HCEC 1CT (cell line): ENCODE measurements around the gene APLP2.
A peak's percentile ranks its signal among the peaks of the same experiment; 100 is the strongest.

Experiments used
- DNase-seq: peaks from one replicate; pipeline ENCODE4 v3.0.0-alpha.2; 2017

Gene APLP2

DNA sequence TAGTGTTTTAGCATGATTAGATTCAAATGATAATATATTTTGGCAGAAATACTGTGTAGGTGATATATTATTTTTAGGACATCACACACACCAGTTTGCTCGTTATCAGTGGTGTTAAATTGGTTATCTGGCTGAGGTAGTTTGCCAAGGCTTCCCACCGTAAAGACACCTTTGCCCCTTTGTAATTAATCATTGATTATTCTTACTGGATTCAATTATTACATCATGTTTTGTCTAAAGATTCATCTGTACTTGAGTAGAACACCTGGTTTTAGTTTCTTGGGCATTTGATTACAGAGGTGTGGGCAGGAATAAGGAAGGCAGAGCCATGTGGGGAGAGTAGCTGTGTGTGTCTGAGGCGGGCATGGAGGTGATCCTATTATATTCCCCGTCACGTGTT lies 50.4 kb downstream of the APLP2 start:
- DNase-seq: no peak

GRCh38 chr11:130121445-130121978 lies 51.8 kb downstream of the APLP2 start:
- peak; percentile 85 for DNase-seq

GRCh38 chr11:130122141-130122575 lies 52.5 kb downstream of the APLP2 start:
- DNase-seq: no peak

GRCh38 chr11:130123414-130124040 lies 53.8 kb downstream of the APLP2 start:
- DNase-seq: no peak

DNA sequence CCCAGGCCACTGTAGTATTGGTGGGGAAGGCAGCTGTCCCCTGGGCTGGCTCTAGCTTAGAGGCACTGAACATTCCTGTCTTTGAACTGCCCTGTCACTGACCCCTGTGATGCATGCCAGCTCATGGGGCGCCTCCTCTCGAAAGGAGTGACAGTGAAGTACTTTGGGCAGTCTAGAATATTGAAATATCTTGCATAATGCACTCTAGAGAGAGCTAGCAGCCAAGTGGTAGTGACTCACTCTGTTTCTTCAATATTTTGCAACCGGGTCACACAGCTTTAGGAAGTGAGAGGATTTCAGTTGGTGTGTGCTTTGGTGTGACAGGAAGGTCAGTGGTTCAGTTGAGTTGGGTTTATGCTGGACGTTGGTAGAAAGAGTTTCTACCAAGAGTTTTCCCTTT lies 54.4 kb downstream of the APLP2 start:
- peak; percentile 95 for DNase-seq

DNA sequence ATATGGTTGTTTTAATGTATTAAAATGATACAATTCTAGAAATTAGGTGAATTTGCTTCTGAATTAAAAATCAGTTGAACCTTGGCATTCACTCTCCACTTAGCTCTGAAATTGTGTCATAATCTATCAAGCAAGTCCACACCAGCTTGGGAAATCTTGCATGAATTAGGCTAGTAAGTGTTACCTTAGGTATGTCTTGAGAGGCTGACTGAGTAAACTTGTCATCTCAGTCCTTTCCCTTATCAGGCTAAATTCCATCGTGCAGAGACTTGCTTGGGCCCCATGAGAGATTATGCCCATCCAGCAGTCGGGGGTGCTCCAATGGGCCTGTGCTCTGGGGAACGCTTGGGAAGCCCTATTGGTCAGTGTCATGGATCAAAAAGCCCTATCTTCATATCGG lies 55.9 kb downstream of the APLP2 start:
- DNase-seq: no peak

GRCh38 chr11:130126516-130126915 lies 56.8 kb downstream of the APLP2 start:
- DNase-seq: no peak

DNA sequence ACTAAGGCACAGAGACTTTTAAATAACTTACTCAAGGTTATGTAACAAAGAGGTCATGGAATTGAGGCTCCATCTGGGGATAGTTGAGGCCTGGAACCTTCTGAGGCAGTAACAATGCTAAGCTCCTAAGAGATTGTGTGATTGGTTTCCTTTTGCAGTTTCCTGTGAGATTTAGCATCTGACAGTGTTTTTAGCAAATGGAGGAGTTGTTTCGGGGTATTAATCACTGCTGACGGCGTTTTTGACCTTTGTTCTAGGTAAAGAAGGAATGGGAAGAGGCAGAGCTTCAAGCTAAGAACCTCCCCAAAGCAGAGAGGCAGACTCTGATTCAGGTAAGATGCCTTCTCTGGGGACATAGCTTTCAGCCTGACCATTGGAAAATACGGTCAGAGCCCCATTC lies 57.8 kb downstream of the APLP2 start:
- DNase-seq: no peak

GRCh38 chr11:130128626-130129025 lies 58.9 kb downstream of the APLP2 start:
- DNase-seq: no peak

- DNase-seq: no peak
Observed at GRCh38 chr11:130129922-130130321, 60.2 kb downstream of the APLP2 start.

GRCh38 chr11:130131961-130132850 lies 62.5 kb downstream of the APLP2 start:
- DNase-seq: peak; percentile 58

- DNase-seq: no peak
Observed at GRCh38 chr11:130133716-130134115, 64.0 kb downstream of the APLP2 start.

- DNase-seq: no peak
Observed at GRCh38 chr11:130136107-130136506, 66.4 kb downstream of the APLP2 start.

DNA sequence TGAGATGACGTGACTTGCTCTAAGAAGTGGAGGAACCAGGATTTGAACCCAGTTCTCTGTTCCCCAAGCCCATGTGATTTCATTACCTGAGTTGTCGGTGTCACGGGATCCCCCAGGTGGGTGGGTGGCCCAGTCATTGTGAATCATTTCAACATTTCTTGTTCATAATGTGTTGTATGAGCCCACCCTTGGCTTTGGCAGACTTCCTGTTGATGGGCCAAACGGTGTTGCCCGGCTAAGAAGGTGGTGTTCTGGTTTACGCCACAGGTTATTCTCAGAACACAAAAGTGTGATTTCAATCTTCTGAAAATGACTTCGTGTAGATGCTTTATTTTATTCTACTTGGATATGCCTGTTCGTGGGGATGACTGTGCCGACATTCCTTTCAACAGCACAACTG lies 68.3 kb downstream of the APLP2 start:
- no peak for DNase-seq

- no peak for DNase-seq
Observed at GRCh38 chr11:130139401-130139800, 69.7 kb downstream of the APLP2 start.

GRCh38 chr11:130141561-130142341 lies 72.1 kb downstream of the APLP2 start:
- no peak for DNase-seq

DNA sequence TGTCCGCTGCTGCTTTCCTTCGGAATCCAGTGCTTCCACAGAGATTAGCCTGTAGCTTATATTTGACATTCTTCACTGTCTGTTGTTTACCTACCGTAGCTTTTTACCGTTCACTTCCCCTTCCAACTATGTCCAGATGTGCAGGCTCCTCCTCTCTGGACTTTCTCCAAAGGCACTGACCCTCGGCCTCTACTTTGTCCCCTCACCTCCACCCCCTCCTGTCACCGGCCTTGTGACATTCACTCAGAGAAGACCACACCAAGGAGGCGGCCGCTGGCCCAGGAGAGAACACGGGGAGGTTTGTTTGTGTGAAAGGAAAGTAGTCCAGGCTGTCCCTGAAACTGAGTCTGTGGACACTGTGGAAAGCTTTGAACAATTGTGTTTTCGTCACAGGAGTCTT lies 74.4 kb downstream of the APLP2 start:
- no peak for DNase-seq

DNA sequence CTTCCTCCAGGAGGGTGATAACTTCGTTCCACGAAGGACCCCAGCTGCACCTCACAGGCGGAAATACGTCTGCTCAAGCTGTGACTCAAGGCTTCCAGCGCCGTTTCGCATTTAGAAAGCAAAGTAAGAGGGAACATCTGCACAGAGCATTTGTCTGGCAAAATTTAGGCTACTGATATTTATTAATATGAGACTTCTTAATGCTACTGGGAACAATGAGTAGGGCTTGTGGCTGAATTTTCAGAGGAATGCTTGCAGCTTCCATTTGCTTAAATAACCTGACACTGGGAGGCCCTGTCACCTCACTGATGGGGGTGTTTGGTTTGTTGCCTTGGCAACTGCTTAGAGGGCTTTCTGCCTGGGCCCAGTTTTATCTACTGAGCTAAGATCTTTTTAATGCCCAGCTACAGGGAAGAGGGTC lies 75.2 kb downstream of the APLP2 start:
- no peak for DNase-seq

DNA sequence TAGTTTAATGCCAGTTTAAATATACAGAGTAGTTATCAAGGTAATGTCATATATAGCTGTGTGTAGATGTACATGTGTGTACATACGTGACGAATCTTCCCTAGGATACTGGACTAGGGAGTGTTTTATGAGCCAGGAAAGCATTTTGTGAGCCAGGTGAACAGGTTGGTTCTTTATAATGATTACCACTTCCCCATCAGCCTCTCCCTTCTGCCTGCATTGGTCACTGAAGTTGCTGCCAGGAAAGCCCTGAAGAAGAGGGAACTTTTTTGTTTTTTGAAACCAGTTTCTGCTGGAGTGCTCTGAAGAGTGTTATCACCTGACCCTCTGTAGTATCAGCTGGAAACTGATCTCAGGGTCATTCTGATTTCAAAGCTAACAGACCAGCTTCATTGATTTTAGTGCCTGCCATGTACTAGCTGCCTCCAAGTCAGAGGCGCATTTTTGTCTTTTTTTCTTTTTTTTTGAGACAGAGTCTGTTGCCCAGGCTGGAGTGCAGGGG lies 75.7 kb downstream of the APLP2 start:
- no peak for DNase-seq

GRCh38 chr11:130145975-130146776 lies 76.5 kb downstream of the APLP2 start:
- no peak for DNase-seq

DNA sequence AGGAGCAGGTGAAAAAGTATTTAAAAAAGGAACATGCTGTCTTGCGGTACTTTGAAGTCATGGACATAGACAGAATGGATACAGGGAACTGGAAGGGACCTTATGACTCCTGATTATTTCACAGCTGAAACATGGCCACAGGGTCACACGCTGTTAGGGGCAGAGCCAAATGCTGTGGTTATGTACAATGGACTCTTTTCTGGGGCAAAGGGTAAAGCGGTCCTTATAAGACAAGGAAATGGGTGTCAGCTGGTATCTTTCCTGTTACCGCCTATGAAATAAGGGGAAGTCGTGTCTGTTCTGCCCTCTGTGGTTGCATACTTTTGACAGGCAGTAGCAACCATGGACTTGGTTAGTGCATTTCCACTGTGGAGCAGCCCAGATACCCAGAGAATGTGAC lies 77.1 kb downstream of the APLP2 start:
- no peak for DNase-seq

- DNase-seq: no peak
Observed at GRCh38 chr11:130148796-130149326, 79.2 kb downstream of the APLP2 start.
